GM12874 (cell line): Measurements from ENCODE around the gene RPL19.

Experiments
- TF ChIP-seq, protein P1 (sequence below): IDR thresholded peaks from 2 replicates; pipeline ENCODE4 v1.5.1; 2011; ENCODE audit warnings: low read depth, mild to moderate bottlenecking, control low read depth, low read length, moderate library complexity; ENCODE audit not compliant: insufficient read depth

The RPL19 gene

DNA sequence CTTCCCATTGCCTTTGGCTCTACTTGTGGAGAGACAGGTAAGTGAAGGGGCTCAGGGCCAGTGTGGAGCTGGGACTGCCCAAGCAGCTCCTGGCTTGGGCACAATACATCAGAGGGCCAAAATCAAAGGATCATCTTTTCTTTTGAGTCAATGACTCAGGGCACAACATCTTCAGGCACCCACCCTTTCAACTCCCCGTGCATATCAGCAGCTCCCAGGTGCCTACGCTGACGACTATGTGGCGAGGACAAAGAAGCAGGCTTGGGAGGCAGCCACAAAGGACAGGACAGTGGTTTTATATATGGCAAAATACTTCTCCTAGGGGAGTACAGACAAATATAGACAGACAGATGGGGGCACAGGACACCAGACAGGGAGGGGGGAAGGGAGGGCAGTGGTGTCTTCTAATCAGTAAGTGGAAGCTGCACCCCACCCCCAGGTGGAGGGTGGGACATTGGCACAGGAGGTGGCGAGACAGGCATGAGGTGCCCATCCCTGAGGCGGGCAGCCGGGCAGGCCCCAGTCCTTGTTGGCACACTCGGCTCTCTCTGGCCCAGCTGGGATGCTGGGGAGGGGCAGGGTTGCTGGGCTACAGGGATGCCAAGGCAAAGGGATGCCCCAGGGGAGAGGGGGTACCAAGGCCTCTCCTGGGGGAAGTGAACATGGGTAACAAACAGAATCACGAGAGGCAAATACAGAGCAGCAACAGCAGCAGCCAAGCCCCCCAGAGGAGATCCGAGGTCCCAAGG, 26.4 kb upstream of the RPL19 start:
- TF ChIP-seq, protein P1, sequence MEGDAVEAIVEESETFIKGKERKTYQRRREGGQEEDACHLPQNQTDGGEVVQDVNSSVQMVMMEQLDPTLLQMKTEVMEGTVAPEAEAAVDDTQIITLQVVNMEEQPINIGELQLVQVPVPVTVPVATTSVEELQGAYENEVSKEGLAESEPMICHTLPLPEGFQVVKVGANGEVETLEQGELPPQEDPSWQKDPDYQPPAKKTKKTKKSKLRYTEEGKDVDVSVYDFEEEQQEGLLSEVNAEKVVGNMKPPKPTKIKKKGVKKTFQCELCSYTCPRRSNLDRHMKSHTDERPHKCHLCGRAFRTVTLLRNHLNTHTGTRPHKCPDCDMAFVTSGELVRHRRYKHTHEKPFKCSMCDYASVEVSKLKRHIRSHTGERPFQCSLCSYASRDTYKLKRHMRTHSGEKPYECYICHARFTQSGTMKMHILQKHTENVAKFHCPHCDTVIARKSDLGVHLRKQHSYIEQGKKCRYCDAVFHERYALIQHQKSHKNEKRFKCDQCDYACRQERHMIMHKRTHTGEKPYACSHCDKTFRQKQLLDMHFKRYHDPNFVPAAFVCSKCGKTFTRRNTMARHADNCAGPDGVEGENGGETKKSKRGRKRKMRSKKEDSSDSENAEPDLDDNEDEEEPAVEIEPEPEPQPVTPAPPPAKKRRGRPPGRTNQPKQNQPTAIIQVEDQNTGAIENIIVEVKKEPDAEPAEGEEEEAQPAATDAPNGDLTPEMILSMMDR: no peak

DNA sequence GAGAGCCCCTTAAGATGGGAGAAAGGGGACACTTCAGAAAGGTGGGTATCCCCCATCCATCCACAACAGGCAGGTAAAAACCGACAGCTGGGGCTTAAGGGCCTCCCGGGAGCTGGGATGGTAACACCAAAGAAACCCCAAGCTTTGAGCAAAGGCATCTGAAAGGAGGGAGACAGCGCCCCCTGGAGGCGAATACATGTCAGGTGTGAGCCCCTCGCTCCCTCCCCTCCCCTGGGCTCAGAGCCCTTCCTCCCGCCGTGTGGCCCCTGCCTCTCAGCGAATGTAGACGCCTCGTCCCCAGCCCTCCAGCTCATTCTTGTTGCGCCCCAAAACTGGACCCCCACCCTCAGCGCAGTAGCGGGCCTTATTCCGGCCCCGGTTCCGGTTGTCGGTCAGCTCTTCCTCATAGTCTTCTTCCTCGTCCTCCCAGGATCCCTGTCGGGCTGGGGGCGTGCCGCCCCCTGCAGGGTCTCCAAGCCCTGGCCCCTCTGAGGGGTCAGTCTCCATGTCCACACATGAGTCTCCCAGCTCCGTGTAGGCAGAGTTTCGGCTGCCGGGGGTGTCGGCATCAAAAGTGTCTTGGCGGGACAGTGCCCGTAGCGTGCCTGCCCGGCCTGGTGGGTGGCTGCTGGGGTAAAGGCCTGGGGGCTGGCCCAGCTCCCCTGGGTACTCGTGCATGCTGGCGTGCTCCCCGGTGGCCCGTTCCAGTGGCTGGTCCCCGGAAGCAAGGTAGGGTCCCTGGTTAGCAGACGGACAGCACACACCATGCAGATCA, 25.0 kb upstream of the RPL19 start:
- TF ChIP-seq, protein P1: peak; percentile 93

DNA sequence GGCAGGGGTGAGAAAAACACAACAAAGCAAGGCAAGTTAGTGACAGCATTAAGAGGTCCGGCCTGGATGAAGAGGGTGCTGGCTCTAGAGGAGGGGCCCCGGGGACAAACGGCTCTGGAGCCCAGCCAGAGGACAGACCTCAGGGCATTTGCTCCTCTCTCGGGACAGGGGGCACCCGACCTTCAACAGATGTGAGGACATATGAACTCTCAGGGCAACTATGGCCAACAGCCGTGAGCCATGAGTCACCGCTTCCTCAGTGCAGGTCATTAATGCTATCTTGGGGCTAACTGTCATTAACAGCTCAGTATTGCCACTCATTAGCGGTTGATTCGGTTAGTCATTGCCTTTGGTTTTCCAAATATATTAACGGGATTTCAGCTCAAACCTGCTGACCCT, 24.4 kb upstream of the RPL19 start:
- TF ChIP-seq, protein P1: no peak

DNA sequence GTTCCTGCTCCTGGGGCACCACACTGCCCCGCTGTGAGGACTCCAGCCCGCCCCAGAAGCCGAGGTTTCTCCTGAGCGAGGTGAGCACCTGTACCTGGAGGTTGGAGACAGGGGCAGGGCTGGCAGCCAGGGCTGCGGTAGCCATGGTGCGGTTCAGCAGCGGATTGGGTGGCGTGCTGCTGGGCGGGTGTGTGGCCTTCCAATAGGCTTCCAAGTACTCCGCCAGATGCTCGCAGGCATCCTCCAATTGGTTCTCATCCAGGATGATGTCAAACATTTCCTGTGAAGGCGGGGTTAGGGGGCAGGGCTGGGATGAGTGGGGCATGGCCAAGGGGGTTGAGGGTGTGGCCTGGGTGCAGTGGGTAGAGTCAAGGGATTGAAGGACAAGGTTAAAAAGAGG, 22.8 kb upstream of the RPL19 start:
- TF ChIP-seq, protein P1: no peak

DNA sequence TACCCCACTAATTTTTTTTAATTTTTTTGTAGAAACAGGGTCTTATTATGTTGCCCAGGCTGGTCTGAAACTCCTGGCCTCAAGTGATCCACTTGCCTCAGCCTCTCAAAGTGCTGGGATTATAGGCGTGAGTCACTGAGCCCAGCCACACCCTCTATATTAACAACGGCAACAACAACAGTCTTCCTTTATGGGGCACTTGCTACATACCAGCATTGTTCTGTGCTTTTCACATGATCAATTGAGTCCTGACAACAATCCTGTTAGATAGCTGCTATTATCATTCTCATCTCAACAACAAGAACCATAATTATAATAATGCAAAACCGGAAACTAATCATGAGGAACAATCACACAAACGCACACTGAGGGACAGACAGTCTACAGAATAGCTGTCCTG, 21.5 kb upstream of the RPL19 start:
- TF ChIP-seq, protein P1: no peak

DNA sequence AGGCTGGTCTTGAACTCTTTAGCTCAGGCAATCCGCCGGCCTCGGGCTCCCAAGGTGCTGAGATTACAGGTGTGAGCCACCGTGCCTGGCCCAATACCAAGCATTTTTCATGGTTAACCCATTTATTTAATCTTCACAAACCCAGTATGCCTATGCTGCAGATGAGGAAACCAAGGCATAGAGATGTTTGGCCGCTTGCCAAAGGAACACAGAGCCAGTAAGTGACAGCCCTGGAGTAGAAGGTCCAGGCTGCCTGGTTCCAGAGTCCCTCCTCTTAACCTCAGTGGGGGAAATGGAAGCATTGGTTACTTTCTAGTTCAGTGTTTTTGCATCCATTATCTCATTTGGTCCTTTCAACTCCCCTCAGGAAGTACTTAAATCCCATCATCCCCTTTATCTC, 18.8 kb upstream of the RPL19 start:
- TF ChIP-seq, protein P1: no peak

DNA sequence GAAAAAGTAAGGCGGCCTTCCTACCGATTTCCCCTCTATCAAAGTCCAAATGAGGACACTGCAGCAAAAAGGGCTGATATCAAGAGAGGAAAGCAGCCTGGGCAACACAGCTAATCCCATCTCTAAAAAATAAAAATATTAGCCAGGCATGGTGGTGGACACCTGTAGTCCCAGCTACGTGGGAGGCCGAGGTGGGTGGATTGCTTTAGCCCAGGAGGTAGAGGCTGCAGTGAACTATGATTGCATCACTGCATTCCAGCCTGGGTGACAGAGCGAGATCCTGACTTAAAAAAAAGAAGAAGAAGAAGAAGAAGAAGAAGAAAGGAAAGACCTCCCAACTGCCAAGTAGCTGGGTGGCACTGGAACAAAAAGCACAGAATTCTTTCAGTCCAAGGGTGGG, 17.0 kb upstream of the RPL19 start:
- TF ChIP-seq, protein P1: no peak
